GM12878 (cell line): ENCODE results near the gene MAP1S. TPM values are rescaled to one million over a fixed set of nuclear protein-coding genes. Genes with fewer than 3 reads are reported as not detected.
A peak's percentile ranks its signal among the peaks of the same experiment; 100 is the strongest.

Experiments
- ATF2 ChIP-seq: IDR thresholded peaks from 2 replicates; pipeline ENCODE4 v1.6.1; 2012; ENCODE audit warnings: low read length, inconsistent platforms
- BCLAF1 ChIP-seq: fragments of 450-650 bp; IDR thresholded peaks from 2 replicates; pipeline ENCODE4 v1.6.1; 2017; ENCODE audit warnings: antibody characterized with exemption, mild to moderate bottlenecking, moderate library complexity
- BHLHE40 ChIP-seq, 2 experiments: fragments of 450-650 bp in 1 of 2; IDR thresholded peaks; 2 replicates each; pipeline ENCODE4 v1.6.1; 2011 to 2017; ENCODE audit warnings: low read depth in 2 of 2, borderline replicate concordance in 1 of 2, improper control_type of control experiment in 1 of 2, low read length in 1 of 2, mild to moderate bottlenecking in 1 of 2
- CBX3 ChIP-seq: fragments of 200-600 bp; sonication (generic); IDR thresholded peaks from 2 replicates; pipeline ENCODE4 v1.6.1; 2016; ENCODE audit warnings: low read depth, borderline replicate concordance
- CTCF ChIP-seq, 3 experiments: IDR thresholded peaks in 2 of 3; conservative IDR thresholded peaks in 1 of 3; 2 replicates each; pipeline ENCODE4 v1.5.1; 2011; ENCODE audit warnings: low read depth in 3 of 3, low read length in 3 of 3, mild to moderate bottlenecking in 3 of 3, control low read depth in 2 of 3, moderate library complexity in 2 of 3, inconsistent platforms in 1 of 3, mixed read lengths in 1 of 3; ENCODE audit not compliant: control insufficient read depth in 2 of 3, insufficient read depth in 1 of 3; ENCODE audit errors: extremely low read depth in 1 of 3
- KLF5 ChIP-seq: fragments of 450-650 bp; IDR thresholded peaks from 2 replicates; pipeline ENCODE4 v1.6.1; 2014; ENCODE audit warnings: mild to moderate bottlenecking; ENCODE audit not compliant: partially characterized antibody
- LARP7 ChIP-seq: fragments of 450-650 bp; IDR thresholded peaks from 2 replicates; pipeline ENCODE4 v1.6.1; 2017; ENCODE audit warnings: mild to moderate bottlenecking
- MEF2B ChIP-seq: fragments of 450-650 bp; IDR thresholded peaks from 2 replicates; pipeline ENCODE4 v1.6.1; 2018; ENCODE audit warnings: mild to moderate bottlenecking, moderate library complexity; ENCODE audit not compliant: partially characterized antibody, poor library complexity, severe bottlenecking
- NR2F1 ChIP-seq: fragments of 450-650 bp; conservative IDR thresholded peaks from 2 replicates; pipeline ENCODE4 v1.6.1; 2017; ENCODE audit warnings: mild to moderate bottlenecking
- PAX5 ChIP-seq: IDR thresholded peaks from 2 replicates; pipeline ENCODE4 v1.6.1; 2011; ENCODE audit warnings: low read depth, low read length, borderline replicate concordance
- RFX5 ChIP-seq: IDR thresholded peaks from 2 replicates; pipeline ENCODE4 v1.6.1; 2011; ENCODE audit warnings: low read depth, low read length, improper control_type of control experiment
- SPI1 ChIP-seq: IDR thresholded peaks from 2 replicates; pipeline ENCODE4 v1.6.1; 2011; ENCODE audit warnings: low read depth, mild to moderate bottlenecking, low read length, moderate library complexity, borderline replicate concordance; ENCODE audit not compliant: insufficient read depth
- ZBED1 ChIP-seq: IDR thresholded peaks from 2 replicates; pipeline ENCODE4 v1.6.1; 2016; ENCODE audit warnings: borderline replicate concordance
- ZBTB4 ChIP-seq: fragments of 450-650 bp; formaldehyde crosslinking; IDR thresholded peaks from 2 replicates; pipeline ENCODE4 v1.4.0; 2022; ENCODE audit warnings: mild to moderate bottlenecking, moderate library complexity
- ZNF687 ChIP-seq: fragments of 450-650 bp; IDR thresholded peaks from 2 replicates; pipeline ENCODE4 v1.6.1; 2017; ENCODE audit warnings: mild to moderate bottlenecking, moderate library complexity
- polyA plus RNA-seq, 11 experiments: library from polyadenylated mRNA; depleted of rRNA in 4 of 11; unstranded in 6 of 11; stranded (reverse) in 5 of 11; fragments of >200 nt; fragmentation: Nextera tagmentation in 4 of 11; fragmentation: Illumina TruSeq in 1 of 11; extraction: Ambion mirVana in 4 of 11; extraction: Trizol in 1 of 11; gene quantifications; 1 replicate in 1 of 11; 2 replicates in 10 of 11; pipeline versions ENCODE4 v1.2.1 to v1.2.3, GENCODE V29; 2011 to 2016; ENCODE audit warnings: inconsistent platforms in 2 of 11, missing spikeins in 2 of 11, low read depth in 1 of 11
- total RNA-seq, 4 experiments: library from RNA; depleted of rRNA in 3 of 4; stranded (reverse); fragments of >200 nt in 3 of 4; fragmentation: Illumina TruSeq in 1 of 4; extraction: Trizol in 1 of 4; gene quantifications; 2 replicates each; pipeline versions ENCODE4 v1.2.1 to v1.2.3, GENCODE V29; 2013 to 2021

MAP1S gene
- total and polyA plus RNA-seq, 10 of the 15 experiments (the other 5 are each of a cell fraction or from before 2014, with no cell fraction given), result 2.1 to 63.9 (median 15.0) TPM

- TF ChIP-seq BHLHE40 (IDR thresholded peaks at IDR 0.05; ENCODE audit: borderline replicate concordance in 1 of 2, low read depth in 2 of 2, low read length in 1 of 2), result peak; percentile 12 to 40; a peak in 1 of 4 replicates
- peak; percentile 80; the same call in 1 of the 2 replicates for TF ChIP-seq LARP7
- TF ChIP-seq ZBED1, result no peak
- no peak for TF ChIP-seq CBX3
- TF ChIP-seq RFX5, result peak; percentile 96
- peak; percentile 8; the same call in 1 of the 2 replicates for TF ChIP-seq SPI1
- no peak for TF ChIP-seq ATF2
- TF ChIP-seq BCLAF1, result no peak
- peak; percentile 77 for TF ChIP-seq MEF2B
- no peak for TF ChIP-seq ZNF687
- TF ChIP-seq ZBTB4 (CRISPR knock-in tag), result no peak
- TF ChIP-seq KLF5, result no peak
- TF ChIP-seq PAX5, result no peak
- no peak for TF ChIP-seq CTCF (IDR thresholded peaks at IDR 0.05 in 2 of 3, conservative IDR thresholded peaks at IDR 0.05 in 1 of 3; ENCODE audit: control insufficient read depth in 2 of 3, extremely low read depth in 1 of 3, insufficient read depth in 1 of 3, low read depth in 3 of 3, low read length in 3 of 3)
- TF ChIP-seq NR2F1, result peak; percentile 90
Observed at GRCh38 chr19:17755977-17756670, 36.8 kb downstream of the MAP1S start (continued).
